G401 (cell line): ENCODE results near the gene STK4. TPM values are rescaled to one million over a fixed set of nuclear protein-coding genes. Genes with fewer than 3 reads are reported as not detected.
A peak's percentile ranks its signal among the peaks of the same experiment; 100 is the strongest.

Source experiments
- DNase-seq: peaks from one replicate; pipeline ENCODE4 v3.0.0-alpha.2; 2015; ENCODE audit warnings: low spot score
- in situ Hi-C: cut with HindIII; loops from 2 replicates; pipeline ENCODE4 v1.10.0; 2016; ENCODE audit warnings: low sequenced_read_pairs, mixed read lengths
- total RNA-seq: library from RNA; depleted of rRNA; stranded (reverse); fragments of >200 nt; shearing (Covaris generic); gene quantifications from 2 replicates; pipeline ENCODE4 v1.2.3, GENCODE V29; 2014

Gene STK4
- total RNA-seq, 1 experiment from 2014 or later = 11.1 TPM

DNA sequence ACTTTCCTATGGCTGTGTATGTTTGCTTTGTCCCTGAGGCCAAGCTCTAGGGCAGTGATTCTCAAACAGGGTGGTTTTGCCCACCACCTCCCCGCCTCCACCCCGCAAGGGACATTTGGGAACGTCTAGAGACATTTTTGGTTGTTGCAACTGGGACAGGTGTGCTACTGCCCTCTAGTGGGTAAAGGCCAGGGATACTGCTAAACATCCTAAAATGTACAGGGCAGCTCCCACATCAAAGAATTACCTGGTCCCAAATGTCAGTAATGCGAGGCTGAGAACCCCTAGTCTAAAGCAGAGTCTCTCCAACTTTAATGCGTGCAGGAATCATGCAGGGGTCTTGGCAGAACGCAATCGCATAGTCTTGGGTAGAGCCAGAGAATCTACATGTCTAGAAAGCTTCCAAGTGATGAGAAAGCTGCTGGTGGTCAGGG lies 129.5 kb downstream of the STK4 start:
- in situ Hi-C loops = no loop called here
- DNase-seq = peak; percentile 55

- no peak for DNase-seq
- in situ Hi-C loops = no loop called here
Observed at GRCh38 chr20:45096781-45097180, 130.5 kb downstream of the STK4 start.

- in situ Hi-C loops = no loop called here
- no peak for DNase-seq
Observed at GRCh38 chr20:45097485-45098102, 131.3 kb downstream of the STK4 start.

GRCh38 chr20:45098103-45098773 lies 131.9 kb downstream of the STK4 start:
- in situ Hi-C loops = no loop called here
- no peak for DNase-seq

GRCh38 chr20:45100563-45101245 lies 134.4 kb downstream of the STK4 start, which contains the start of gene KCNS1:
TSS of gene KCNS1 (minus strand) at chr20:45101127. CDS start at chr20:45099236, 1,891 bp downstream.
- in situ Hi-C loops = no loop called here
- no peak for DNase-seq

DNA sequence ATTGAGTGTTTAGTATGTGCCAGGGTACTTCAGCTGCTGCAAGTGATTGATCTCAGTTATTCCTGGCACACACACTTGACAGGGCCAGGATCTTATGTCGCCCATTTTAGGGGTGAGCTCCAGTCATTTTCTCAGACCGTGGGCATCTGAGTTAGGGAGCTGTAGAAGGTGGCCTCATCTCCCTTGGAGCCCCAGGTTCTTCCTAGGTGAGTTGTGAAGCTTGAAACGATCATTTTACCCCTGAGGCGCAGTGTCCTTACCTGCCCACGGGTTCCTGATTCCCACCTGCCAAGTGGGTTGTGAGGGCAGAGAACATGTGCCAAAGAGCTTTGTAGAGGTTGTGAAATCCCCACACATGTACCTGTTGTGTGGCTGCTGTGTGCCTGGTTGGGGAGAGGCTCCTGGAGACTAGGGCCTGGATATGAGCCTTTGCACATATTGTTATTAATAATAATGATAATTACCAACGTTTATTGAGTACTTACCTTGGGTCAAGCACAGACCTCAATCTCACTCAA lies 135.1 kb downstream of the STK4 start:
- in situ Hi-C loops = no loop called here

DNA sequence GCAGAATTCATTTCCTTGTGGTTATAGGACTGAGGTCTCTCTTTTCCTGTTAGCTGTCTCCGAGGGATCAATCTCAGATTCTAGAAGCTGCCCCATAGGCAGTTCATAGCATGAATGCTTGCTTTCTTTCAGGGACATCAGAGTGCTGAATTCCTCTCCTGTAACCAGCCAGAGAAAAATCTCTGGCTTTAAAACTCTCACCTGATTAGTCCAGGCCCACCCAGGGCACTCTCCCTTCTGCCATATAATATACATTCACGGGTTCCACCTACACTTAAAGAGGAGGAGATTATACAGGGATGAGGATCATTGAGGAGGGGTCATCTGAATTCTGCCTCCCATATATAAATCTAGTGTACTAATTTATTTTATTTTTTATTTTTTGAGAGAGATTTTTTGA lies 136.8 kb downstream of the STK4 start:
- in situ Hi-C loops = no loop called here
- DNase-seq = no peak

More for the DNA sequence above, 135.1 kb downstream of the STK4 start:
- DNase-seq = no peak

GRCh38 chr20:45104786-45105185 lies 138.5 kb downstream of the STK4 start:
- in situ Hi-C loops = no loop called here
- DNase-seq = no peak

GRCh38 chr20:45105317-45105716 lies 139.0 kb downstream of the STK4 start:
- in situ Hi-C loops = no loop called here
- DNase-seq = no peak

DNA sequence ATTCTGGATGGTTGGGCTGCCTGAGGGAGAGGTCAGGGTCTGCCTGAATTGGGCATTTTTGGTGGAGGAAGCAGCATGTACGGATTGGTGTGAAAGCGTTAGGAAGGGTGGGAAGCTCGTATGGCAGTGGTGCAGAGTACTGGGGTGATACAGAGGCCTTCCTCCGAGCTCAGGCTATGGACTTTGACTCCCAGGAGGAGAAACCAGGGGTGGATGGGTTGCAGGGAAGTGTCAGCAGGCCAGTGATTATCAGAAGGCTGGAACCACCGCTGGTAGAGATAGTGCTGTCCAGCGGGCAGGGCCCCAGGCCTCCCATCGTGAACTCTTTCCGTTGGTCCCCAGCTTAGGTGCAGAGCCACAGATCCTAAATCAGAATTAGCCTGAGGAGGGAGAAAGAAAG lies 143.3 kb downstream of the STK4 start:
- no peak for DNase-seq
- in situ Hi-C loops = no loop called here

- in situ Hi-C loops = no loop called here
- no peak for DNase-seq
Observed at GRCh38 chr20:45110301-45110700, 144.0 kb downstream of the STK4 start.

DNA sequence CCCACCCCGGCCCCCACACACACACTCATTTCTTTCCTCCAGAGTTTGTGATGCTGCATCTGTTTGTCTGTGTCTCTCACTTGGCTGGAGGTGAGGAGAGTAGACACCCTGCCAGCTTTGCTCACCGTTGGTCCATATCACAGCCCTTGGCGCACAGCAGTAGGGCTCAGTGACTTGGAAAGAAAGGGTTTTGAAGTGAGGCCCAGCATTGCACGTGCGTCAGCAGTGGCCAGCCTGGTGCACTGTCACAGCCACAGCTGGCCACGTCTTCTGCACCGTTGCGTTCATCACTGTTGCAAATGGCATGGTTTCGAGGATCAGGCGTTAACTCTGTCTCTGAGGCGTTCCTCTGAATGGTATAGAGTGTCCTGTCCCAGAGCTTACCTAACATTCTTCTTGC lies 145.0 kb downstream of the STK4 start:
- in situ Hi-C loops = no loop called here
- no peak for DNase-seq

DNA sequence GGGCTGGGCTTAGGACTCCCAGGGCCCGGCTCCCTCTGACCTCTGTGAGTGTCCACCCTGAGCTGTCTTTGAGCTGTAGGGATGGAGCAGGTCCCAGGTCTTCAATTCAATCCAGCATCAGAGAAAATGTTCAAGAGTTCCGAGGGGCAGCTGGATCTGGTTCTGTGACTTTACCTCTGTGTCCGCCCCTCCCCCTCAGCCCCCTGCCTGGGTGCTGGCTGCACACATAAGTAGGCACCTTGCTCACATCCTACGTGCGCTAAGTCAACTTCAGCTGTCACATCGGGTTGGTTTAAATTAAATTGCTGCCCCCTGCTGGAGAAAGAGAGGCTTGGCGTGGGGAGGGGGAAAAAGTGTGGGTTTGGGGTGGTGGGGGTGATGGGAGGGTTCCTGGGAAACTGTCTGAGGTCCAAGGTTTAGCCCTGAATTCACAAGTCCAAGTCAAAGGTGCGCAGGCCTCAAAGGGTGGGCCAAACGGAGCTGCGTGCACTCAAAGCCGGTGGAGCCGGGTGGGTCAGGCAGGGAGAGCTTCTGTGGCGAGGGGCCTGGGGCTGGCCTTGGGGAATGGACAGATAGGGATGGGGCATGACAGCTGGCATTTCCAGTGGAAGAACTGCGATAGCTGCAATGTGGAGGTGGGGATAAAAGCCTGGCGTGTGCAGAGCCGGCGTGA lies 145.6 kb downstream of the STK4 start:
- in situ Hi-C loops = no loop called here
- DNase-seq = no peak

- no peak for DNase-seq
- in situ Hi-C loops = no loop called here
Observed at GRCh38 chr20:45112754-45113153, 146.4 kb downstream of the STK4 start.

DNA sequence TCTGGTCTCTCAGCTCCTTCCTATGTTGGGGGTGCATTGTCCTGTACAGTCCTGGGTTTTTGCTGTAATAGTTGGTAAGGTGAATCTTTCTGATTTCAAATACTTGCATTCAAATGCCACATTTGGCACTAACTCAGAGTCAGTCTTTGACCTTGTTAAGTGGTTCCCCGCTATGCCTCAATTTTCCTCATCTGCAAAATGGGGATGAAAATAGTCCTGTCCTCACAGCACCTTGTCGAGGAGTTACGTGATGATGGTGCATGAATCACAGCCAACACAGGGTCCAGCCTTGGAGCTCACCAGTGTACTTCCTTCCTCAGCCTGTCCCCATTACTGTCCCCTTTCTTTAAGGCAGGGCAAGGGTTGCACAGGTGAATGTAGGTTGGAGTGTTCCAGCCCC lies 147.6 kb downstream of the STK4 start:
- DNase-seq = no peak

DNA sequence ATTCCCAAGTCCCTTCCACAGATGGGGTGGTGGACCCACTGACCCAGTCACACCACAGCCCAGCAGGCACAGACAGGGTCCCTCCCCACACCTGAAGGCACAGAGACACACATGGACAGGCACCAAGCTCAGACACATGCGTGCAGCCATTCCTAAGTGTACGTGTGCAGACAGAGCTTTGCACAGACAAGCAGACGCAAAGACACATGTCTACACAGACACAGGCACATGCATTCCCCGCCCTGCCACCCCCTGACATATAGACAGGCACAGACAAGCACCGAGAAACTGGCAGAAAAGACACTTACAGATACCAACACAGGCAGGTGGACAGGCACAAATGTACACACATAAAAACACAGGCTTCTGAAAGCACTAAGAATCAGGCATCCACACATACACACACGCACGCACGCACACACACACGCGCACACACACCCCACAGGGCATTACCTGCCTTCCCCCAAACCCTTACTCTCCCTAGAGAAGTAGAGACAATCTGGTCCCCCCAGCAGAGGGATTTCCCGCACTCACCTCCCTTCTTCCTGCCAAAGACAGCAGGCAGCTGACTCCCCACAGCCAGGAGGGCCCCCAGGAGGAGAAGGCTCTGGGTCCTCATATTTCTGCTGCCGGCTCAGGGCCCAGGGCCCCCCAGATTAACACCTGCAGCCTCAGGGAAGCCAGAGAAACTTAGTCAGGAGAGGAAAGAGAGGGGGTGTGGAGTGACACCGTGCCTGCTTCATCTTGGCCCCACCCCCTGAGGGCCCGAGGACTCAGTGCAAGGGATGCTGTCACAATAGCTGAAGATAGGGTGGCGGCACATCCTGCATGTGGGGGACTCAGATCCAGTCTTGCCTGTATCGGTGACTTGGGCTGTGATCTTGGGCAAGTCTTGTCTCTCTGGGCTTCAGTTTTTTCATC lies 148.4 kb downstream of the STK4 start, which contains the start of gene WFDC5:
TSS of gene WFDC5 (minus strand) at position 710 of the 921 bp plus-strand sequence. CDS start at position 619, 91 bp downstream.
- in situ Hi-C loops = no loop called here
- DNase-seq = no peak

More for the DNA sequence above, 147.6 kb downstream of the STK4 start:
- in situ Hi-C loops = no loop called here

- DNase-seq = no peak
- in situ Hi-C loops = no loop called here
Observed at GRCh38 chr20:45115386-45115774, 149.1 kb downstream of the STK4 start.

DNA sequence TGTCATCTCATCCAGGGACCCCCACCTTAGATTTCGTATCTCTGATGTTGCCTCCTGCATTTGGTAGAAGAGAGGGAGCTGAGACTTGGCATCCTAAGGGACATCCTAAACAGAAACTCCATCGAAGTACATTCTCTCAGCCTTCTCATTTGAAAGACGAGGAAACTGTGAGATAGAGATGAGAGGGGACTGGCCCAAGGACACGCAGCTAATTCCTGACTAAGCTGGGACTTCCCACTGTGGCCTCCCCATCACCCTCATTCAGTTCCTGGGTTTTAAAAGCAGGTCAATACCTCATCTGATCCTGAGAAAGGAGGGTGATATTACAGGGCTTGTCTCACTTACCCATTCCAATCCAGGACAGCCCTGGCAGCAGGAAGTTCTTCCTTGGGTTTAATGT lies 149.5 kb downstream of the STK4 start:
- in situ Hi-C loops = no loop called here
- no peak for DNase-seq

GRCh38 chr20:45117581-45117980 lies 151.3 kb downstream of the STK4 start:
- DNase-seq = no peak
- in situ Hi-C loops = no loop called here
